GM19455 (cell line): ENCODE data around the gene RNF112.
A peak's percentile ranks its signal among the peaks of the same experiment; 100 is the strongest.

Experiments used
- ATAC-seq: cut with Tn5 transposase; IDR thresholded peaks from one replicate; pipeline ENCODE4 v1.9.1; 2021; ENCODE audit not compliant: unreplicated experiment

The RNF112 gene

GRCh38 chr17:19410875-19411620, at the start of gene RNF112:
Gene RNF112 (plus strand): TSS chr17:19411232. CDS start chr17:19411409, 177 bp downstream.
- ATAC-seq: no peak

DNA sequence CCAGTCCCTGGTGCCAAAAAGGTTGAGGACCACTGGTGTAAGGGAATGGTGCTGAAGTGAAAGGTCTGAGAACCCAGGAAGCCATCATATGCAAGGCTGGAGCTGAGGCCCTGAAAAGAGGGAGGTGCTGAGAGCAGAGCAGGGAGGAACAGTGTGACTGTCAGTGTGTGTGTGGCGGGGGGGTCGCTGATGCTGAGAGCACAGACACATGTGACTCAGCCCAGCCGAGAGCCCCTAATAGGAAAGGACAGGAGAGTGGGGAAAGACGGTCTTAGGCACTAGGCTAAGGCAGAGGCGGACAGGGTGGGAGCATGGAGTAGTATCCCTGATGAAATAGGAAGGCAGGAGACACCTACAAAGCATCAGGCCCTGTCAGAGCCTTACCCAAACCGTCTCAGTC, 49.7 kb upstream of the RNF112 start:
- ATAC-seq: no peak

DNA sequence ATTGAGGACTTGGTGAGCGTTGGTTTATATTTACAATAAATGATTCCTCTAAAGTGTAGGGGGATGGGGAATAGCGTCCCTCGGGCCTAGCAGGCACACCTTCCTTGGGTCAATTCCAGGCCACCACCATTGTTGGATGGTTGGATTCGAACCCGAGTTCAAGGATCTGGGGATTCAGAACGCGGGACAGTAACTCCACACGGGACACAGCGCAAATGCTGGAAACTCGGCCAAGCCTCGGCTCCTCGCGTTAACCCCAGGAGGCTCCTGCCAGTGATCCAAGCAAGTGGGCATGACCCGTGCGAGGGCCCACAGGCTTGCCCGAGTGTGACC, 49.1 kb upstream of the RNF112 start:
- ATAC-seq: no peak

DNA sequence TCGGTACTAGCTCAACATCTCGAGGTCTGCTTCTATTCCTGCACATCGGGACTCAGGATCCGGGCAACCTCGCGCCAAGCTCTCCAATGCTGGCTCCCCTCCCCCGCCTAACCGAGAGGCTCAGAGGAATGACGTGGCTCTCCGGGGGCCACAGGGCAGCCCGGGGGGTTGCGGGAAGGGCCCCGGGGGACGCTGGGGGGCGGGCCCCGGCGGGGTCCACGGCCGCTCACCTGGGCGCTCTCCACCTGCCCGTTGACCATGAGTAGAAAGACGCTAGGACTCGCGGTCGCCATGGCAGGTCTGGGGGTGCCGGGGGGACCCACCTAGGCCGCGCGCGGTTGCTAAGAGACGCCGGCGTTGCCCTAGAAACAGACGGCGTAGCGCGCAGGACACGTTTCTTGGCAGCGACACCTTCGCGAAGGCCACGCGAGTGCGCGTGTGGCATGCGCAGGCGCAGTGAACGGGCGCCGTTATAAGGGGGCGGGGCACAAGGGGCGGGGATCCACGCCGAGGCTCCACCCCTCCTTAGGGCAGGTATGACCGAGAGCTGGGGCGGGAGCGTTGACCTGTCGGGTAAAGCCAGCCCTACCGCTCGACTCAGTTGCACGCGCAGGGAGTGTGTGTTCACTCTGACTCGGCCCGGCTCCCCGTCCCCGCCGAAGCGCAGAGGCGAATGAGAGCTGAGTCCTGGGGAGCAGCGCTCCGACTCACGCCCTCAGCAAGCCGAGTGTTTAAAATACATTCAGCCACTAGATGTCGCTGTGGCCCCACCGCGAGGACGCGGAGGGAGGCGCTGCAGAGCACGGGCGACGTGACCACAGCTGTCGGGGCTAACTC, 48.5 kb upstream of the RNF112 start, which contains the start of gene B9D1:
B9D1 (minus strand) TSS at position 447 of the 837 bp plus-strand sequence; CDS start at position 293, 154 bp downstream.
- peak; percentile 81 for ATAC-seq

- ATAC-seq: no peak
Observed at GRCh38 chr17:19363114-19363438, 48.0 kb upstream of the RNF112 start.

- no peak for ATAC-seq
Observed at GRCh38 chr17:19363460-19364035, 47.5 kb upstream of the RNF112 start.

DNA sequence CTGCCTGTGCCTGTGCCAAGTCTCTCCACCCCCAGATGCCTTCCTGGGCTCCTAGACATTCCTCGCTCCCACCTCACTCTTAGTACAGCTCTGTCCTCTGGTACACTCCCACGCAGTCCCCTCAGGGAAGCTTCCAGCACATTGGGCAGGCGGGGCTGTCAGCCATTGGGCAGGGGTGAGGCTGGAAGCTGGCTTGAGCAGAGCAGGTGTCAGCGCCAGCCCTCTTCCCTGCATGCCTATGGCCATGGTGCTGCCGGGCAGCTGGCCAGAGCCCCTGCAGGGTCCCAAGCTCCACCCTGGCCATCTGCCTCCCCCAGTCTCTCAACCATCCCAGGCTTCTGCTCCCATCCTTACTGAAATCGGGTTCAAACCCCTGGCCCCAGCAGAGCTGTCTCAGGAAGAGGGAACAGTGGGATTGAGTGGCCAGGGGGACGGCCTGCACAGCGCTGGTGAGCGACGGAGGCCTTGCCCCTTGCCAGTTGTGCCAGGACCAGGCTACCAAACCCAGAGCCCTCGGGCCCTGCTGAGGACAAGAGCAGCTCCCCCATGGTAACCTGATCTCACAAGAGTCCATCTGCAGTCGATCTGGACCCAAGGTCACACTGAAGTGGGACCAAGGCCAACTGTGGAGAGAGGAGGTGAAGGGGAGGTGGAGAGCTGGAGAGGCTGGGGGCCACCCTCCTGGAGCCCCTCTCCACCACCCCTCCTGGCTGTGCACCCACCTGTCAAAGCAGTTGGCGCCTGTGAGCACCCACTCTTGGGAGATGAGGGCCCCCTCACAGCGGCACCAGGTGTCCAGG, 46.1 kb upstream of the RNF112 start:
- no peak for ATAC-seq

DNA sequence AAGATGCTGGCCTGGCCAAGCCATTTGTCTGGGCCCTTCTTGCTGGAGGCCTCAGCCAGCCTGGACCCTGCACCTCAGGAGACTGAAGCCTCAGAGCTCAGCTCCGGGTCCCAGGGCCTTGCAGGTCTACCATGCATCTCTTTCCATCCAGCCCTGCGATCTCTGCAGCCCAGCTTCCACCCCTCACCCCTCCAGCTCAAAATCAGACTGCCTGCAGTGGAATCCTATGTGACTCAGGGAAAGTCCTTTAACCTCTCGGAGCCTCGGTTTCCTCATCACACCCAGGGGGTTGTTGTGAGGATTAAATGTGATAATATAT, 45.6 kb upstream of the RNF112 start:
- no peak for ATAC-seq

DNA sequence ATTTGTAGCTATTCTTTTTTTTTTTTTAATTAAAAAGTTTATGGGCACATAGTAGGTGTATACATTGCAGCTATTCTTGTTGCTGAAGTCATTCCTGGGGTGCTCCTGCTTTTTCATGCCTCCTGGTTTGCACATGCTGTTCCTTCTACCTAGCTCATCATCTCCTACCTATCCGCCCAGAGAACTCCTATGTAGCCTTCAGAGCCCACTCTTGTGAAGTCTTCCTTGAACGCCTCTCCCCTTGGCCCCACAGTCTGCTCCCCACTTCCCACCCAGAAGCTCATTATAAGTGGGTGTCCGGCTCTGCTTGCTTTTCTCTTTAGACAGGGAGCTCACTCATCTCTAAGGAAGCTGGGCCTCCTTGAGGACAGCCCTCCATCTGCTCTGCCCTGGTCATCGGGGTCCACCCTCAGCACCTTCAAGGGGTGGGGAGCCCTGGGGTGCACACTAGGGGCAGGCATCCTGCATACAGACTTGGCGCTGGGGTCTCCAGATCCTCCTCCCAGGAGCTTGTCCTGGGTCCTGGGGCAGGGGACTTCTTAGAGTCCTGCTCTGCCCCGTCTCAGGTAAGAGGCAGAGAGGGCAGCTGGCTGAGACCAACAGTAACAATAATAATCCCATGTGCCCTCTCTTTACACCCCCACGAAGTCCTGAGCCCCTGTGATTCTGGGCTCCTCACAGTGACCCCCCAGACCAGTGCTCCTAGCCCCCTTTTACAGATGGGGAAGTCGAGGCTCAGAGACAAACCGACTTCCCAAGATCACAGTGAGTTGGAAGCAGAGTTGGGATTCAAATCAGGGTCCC, 45.0 kb upstream of the RNF112 start:
- ATAC-seq: no peak

- no peak for ATAC-seq
Observed at GRCh38 chr17:19366637-19366972, 44.4 kb upstream of the RNF112 start.

DNA sequence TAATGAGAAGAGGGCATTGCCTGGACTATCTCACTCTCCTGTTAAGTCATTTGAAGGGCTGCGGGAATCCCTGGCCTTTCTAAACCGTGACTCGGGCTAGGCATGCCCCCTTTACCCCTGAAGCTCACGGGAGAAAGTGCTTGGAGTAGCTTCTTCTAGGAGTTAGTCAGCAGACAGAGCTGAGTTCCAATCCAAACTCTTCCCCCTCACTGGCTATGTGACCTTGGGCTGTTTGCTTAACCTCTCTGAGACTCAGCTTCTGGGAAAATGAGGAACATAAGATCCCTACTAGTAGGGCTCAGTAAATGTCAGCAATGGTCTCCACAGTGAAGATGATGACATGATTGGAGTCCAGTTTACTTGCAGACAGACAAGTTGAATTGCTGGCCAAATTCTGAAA, 42.8 kb upstream of the RNF112 start:
- ATAC-seq: no peak

DNA sequence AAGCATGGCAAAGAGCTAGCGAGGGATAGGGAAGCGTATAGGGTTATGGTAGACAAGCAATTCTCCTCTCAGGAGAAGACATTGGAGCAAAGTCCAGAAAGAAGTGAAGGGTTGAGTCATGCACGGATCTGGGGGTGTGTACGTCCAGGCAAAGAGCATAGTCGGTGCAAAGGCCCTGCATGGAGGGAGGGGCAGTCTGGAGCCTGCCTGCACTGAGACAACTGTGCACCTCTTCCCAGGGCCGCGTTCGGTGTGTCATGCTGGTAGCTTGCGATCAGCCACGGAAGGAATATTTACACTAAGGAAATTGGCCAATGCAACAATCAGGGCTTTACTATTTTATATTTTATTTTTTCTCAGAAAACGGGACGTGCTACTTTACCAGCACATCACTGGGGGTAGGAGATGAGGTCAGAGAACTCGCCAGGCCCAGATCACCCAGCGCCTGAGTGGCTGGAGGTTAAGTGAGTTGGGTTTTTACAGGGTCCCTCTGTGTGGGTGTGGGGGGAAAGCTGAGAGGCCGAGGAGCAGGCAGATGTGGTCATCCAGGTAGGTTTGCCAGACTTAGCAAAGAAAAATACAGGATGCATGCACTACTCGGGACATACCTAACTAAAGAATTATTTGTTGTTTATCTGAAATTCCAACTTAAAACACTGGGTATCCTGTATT, 41.8 kb upstream of the RNF112 start:
- no peak for ATAC-seq

- ATAC-seq: no peak
Observed at GRCh38 chr17:19369846-19370492, 41.1 kb upstream of the RNF112 start.

DNA sequence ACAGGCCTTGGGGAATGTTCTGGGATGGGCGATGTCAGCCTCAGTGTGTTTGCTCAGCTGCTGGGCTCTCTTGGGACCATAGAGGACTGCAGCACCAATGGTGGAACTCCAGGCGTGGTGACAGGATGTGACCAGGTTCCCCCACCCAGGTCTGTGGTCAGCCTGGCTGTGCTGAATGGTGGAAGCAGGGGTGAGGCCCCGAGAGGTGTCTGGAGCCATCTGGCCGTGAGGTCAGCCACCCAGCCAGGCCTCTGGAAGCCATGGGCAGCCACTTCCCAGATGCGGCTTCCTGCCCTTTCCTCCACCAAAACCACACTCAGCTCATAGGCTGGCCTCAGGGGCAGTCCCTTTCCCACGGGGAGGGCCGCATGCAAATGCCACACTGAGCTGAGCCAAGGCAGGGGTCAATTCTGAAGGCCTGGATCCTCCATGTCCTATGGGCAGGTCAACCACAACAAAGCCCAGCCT, 40.5 kb upstream of the RNF112 start:
- peak; percentile 51 for ATAC-seq

- no peak for ATAC-seq
Observed at GRCh38 chr17:19371259-19372010, 39.6 kb upstream of the RNF112 start.

DNA sequence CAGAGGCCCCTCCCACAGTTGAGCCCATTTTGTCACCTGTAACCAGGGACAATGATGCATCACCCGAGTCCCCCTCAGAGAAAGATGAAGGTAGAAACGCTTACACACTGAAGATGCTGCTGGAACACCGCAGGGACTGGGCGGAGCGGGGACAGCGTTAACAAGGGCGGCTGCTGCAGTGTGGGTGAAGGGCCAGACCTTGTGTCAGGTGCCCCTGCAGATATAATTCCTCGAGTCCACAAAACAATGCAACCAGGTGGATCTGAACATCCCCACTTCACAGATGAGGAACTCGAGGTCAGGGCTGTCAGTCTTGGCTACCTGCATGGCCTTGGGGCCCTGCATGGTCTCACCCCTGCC, 39.0 kb upstream of the RNF112 start:
- ATAC-seq: no peak

- no peak for ATAC-seq
Observed at GRCh38 chr17:19372439-19372838, 38.6 kb upstream of the RNF112 start.

- no peak for ATAC-seq
Observed at GRCh38 chr17:19372866-19373504, 38.0 kb upstream of the RNF112 start.
